Dendritic cell treated with granulocyte-macrophage colony-stimulating factor and Interleukin-4, amounts not matched to agents 40 ng/mL and 50 ng/mL, for 4 days (primary cell): ENCODE results near the gene ITGA7.

Source experiments
- H3K27ac Mint-ChIP-seq: one replicate; pipeline ENCODE4 v1.8.0; 2022; ENCODE audit warnings: mild to moderate bottlenecking, mixed read lengths
- H3K27me3 Mint-ChIP-seq: one replicate; pipeline ENCODE4 v1.8.0; 2022; ENCODE audit warnings: mild to moderate bottlenecking, mixed read lengths
- H3K36me3 Mint-ChIP-seq: one replicate; pipeline ENCODE4 v1.8.0; 2022; ENCODE audit warnings: low read depth, mixed read lengths
- H3K4me1 Mint-ChIP-seq: one replicate; pipeline ENCODE4 v1.8.0; 2022; ENCODE audit warnings: low read depth, mixed read lengths
- H3K4me3 Mint-ChIP-seq: one replicate; pipeline ENCODE4 v1.8.0; 2022; ENCODE audit warnings: mild to moderate bottlenecking, moderate library complexity, mixed read lengths
- H3K9me3 Mint-ChIP-seq: one replicate; pipeline ENCODE4 v1.8.0; 2022; ENCODE audit warnings: mixed read lengths
- intact Hi-C: fragments of 100-400 bp; cut with micrococcal nuclease; formaldehyde crosslinking; loops from one replicate; pipeline ENCODE4 v1.15.0; 2022

The ITGA7 gene

GRCh38 chr12:55738123-55739024 lies 30.7 kb upstream of the ITGA7 start:
- Mint-ChIP-seq H3K27ac (peak overlapping the region; percentile 90), H3K27me3 (peaks cover 20% of the 10 kb centered on the region), H3K4me3 (peak overlapping the region; percentile 73), H3K9me3 (no peaks in the 10 kb centered on the region), H3K4me1 (peaks cover 35% of the 10 kb centered on the region), H3K36me3 (no peaks in the 10 kb centered on the region)
- intact Hi-C loops: loop anchor here (2.0 to 5.0 kb wide), 4 partner anchors 200 to 379 kb away; partner anchors contain the start of genes RPL41, RPS26 and ZC3H10

GRCh38 chr12:55737581-55738122 lies 29.9 kb upstream of the ITGA7 start:
- Mint-ChIP-seq H3K9me3 (no peaks in the 10 kb centered on the region), H3K27ac (peak overlapping the region; percentile 90), H3K4me1 (peaks cover 37% of the 10 kb centered on the region), H3K36me3 (peaks cover 2% of the 10 kb centered on the region), H3K27me3 (peaks cover 17% of the 10 kb centered on the region), H3K4me3 (peak overlapping the region; percentile 73)
- intact Hi-C loops: loop anchor here (1.0 to 5.0 kb wide), 7 partner anchors 8 to 380 kb away; partner anchors contain the start of genes CD63, RPL41, RPS26 and ZC3H10

- Mint-ChIP-seq H3K4me1 (peaks cover 37% of the 10 kb centered on the region), H3K27me3 (peaks cover 12% of the 10 kb centered on the region), H3K36me3 (peaks cover 9% of the 10 kb centered on the region), H3K27ac (peak overlapping the region; percentile 90), H3K4me3 (no peak overlapping the region), H3K9me3 (no peaks in the 10 kb centered on the region)
- intact Hi-C loops: loop anchor here (1.0 to 5.0 kb wide), 6 partner anchors 8 to 380 kb away; partner anchors contain the start of genes CD63, RPL41, RPS26 and ZC3H10
These were observed 29.3 kb upstream of the ITGA7 start for GRCh38 chr12:55736780-55737580.

GRCh38 chr12:55736076-55736475 lies 28.4 kb upstream of the ITGA7 start:
- peaks cover 5% of the 10 kb centered on the region for H3K27me3 Mint-ChIP-seq
- intact Hi-C loops: loop anchor here (5.0 kb wide), 3 partner anchors 291 to 381 kb away; partner anchors contain the start of genes RPL41, RPS26 and ZC3H10
- no peak overlapping the region for H3K4me3 Mint-ChIP-seq
- peaks cover 38% of the 10 kb centered on the region for H3K4me1 Mint-ChIP-seq
- peaks cover 11% of the 10 kb centered on the region for H3K36me3 Mint-ChIP-seq
- H3K9me3 Mint-ChIP-seq: no peaks in the 10 kb centered on the region
- H3K27ac Mint-ChIP-seq: peak overlapping the region; percentile 9

- H3K27me3 Mint-ChIP-seq: peaks cover 1% of the 10 kb centered on the region
- peaks cover 53% of the 10 kb centered on the region for H3K4me1 Mint-ChIP-seq
- H3K27ac Mint-ChIP-seq: no peak overlapping the region
- peaks cover 24% of the 10 kb centered on the region for H3K36me3 Mint-ChIP-seq
- H3K9me3 Mint-ChIP-seq: no peaks in the 10 kb centered on the region
- no peak overlapping the region for H3K4me3 Mint-ChIP-seq
- intact Hi-C loops: no loop called here
These were observed 26.9 kb upstream of the ITGA7 start for GRCh38 chr12:55734595-55734994.

GRCh38 chr12:55733858-55734257 lies 26.2 kb upstream of the ITGA7 start:
- Mint-ChIP-seq H3K9me3 (no peaks in the 10 kb centered on the region), H3K36me3 (peaks cover 29% of the 10 kb centered on the region), H3K27me3 (peaks cover 1% of the 10 kb centered on the region), H3K4me3 (no peak overlapping the region), H3K4me1 (peaks cover 52% of the 10 kb centered on the region), H3K27ac (no peak overlapping the region)
- intact Hi-C loops: no loop called here

GRCh38 chr12:55733021-55733555 lies 25.4 kb upstream of the ITGA7 start:
- Mint-ChIP-seq H3K4me3 (no peak overlapping the region), H3K9me3 (no peaks in the 10 kb centered on the region), H3K27me3 (peaks cover 1% of the 10 kb centered on the region), H3K4me1 (peaks cover 46% of the 10 kb centered on the region), H3K27ac (no peak overlapping the region), H3K36me3 (peaks cover 33% of the 10 kb centered on the region)
- intact Hi-C loops: no loop called here

DNA sequence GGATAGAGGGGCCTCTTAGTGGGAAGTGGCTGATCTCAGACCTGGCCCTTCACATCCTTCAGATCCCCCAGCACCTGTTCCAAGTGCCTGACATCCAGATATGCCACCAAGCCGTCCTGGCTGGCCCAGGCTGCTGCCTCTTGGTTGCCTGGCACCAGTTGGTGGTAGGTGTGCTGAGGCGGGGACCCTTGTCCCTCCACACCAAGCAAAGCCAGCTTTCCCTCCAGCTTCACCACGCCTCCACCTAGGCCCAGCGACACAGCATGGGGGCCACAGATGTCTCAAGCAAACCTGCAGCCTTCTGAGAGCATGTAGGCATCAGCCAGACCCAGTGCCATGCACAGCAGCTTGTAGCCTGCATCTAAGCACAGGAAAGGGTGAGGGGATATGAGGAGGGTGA lies 24.6 kb upstream of the ITGA7 start:
- no peaks in the 10 kb centered on the region for H3K9me3 Mint-ChIP-seq
- H3K27me3 Mint-ChIP-seq: peaks cover 1% of the 10 kb centered on the region
- no peak overlapping the region for H3K27ac Mint-ChIP-seq
- intact Hi-C loops: no loop called here
- H3K4me1 Mint-ChIP-seq: peaks cover 44% of the 10 kb centered on the region
- H3K36me3 Mint-ChIP-seq: peaks cover 41% of the 10 kb centered on the region
- H3K4me3 Mint-ChIP-seq: no peak overlapping the region

- Mint-ChIP-seq H3K4me3 (peak overlapping the region; percentile 93), H3K27me3 (peaks cover 1% of the 10 kb centered on the region), H3K36me3 (peaks cover 63% of the 10 kb centered on the region), H3K4me1 (peaks cover 60% of the 10 kb centered on the region), H3K27ac (peak overlapping the region; percentile 90), H3K9me3 (no peaks in the 10 kb centered on the region)
- intact Hi-C loops: loop anchor here (1.0 kb wide), 1 partner anchor 7 kb away; no protein-coding TSS in a partner anchor
These were observed 22.4 kb upstream of the ITGA7 start for GRCh38 chr12:55729819-55730818.

DNA sequence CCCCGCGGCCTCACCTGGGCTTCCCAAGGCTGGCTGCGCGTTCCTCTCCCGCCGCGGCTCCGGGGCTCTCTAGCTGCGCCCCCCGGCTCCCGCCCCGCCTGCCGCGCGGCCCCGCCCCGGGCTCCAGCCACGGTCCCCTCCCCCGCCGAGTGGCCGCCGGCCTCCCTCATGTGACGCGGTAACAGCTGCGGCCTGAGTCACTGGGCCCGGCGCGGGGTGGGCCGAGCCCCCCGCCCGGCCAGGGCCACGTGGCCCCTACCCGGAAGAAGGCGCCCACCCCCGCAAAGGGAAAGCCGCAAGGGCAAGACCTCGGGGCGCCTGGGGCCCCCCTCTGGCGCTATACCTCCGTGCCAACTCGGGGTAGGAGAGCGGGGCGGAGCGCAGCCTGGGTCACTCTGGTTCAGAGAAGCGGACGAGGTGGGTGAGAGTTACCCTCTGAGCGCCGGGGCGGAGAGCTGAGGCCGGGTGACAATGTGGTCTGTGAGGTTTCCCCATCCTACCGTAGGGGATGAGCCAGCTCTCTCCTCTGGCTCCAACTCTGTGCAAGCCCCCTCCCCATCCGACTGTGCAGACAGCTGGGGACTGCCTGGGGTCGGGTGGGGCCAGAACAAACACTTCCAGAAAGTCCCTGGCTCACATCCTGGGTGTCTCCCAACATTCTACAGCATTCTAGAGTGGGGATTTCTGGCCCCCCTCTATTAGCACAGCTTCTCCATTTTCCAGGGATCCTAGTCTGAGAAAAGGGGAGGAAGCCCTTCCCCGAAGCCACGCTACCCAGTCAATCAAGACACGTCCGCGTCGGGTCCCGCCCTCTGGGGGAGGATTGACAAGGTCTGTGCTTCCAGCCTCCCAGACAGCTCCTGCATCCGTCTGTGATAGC lies 21.5 kb upstream of the ITGA7 start, which contains the start of gene CD63:
Gene CD63, minus strand, starts transcription at position 71 of the 880 bp plus-strand sequence. CDS start 668 bp downstream, outside the sequence.
- peaks cover 72% of the 10 kb centered on the region for H3K36me3 Mint-ChIP-seq
- no peaks in the 10 kb centered on the region for H3K9me3 Mint-ChIP-seq
- H3K27me3 Mint-ChIP-seq: peaks cover 1% of the 10 kb centered on the region
- peak within 1 kb of the TSS; percentile 93 for H3K4me3 Mint-ChIP-seq
- peak within 1 kb of the TSS; percentile 90 for H3K27ac Mint-ChIP-seq
- H3K4me1 Mint-ChIP-seq: peaks cover 67% of the 10 kb centered on the region
- intact Hi-C loops: loop anchor here (1.0 kb wide), 1 partner anchor 8 kb away; no protein-coding TSS in a partner anchor

GRCh38 chr12:55728186-55728938 lies 20.7 kb upstream of the ITGA7 start:
- H3K27me3 Mint-ChIP-seq: peaks cover 1% of the 10 kb centered on the region
- no peaks in the 10 kb centered on the region for H3K9me3 Mint-ChIP-seq
- H3K27ac Mint-ChIP-seq: peak overlapping the region; percentile 90
- peaks cover 80% of the 10 kb centered on the region for H3K36me3 Mint-ChIP-seq
- H3K4me1 Mint-ChIP-seq: peaks cover 74% of the 10 kb centered on the region
- H3K4me3 Mint-ChIP-seq: peak overlapping the region; percentile 93
- intact Hi-C loops: no loop called here
